NCI-H187 (cell line): ENCODE data around the gene MUC21.

Experiments
- DNase-seq, 2 experiments: peaks; one replicate each; lab custom pipeline; 2025; lab: John Stamatoyannopoulos, UW

Gene MUC21

GRCh38 chr6:30983439-30983838, at the start of gene MUC21:
Gene MUC21, plus strand, starts transcription at chr6:30983718. Its CDS starts 241 bp downstream, at chr6:30983959.
- DNase-seq, result no peak

DNA sequence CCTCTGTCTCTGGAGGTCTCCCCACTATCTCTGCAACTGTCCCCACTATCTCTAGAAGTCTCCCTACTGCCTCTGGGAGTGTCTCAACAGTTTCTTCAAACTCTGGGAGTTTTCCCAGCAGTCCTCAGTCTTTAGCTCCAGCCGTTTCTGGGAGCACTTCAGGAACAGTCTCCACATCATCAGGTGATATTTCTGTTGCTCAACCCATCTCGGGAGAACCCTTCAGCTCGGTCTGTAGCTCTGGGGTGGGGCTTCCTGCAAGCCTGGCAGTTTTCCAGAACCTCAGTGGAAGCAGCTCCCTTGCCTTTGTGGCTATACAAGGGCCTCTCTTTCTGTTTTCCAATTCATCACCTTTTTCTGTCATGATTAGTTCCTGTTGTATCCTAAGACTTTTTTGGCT, 48.5 kb upstream of the MUC21 start:
- DNase-seq, result no peak

DNA sequence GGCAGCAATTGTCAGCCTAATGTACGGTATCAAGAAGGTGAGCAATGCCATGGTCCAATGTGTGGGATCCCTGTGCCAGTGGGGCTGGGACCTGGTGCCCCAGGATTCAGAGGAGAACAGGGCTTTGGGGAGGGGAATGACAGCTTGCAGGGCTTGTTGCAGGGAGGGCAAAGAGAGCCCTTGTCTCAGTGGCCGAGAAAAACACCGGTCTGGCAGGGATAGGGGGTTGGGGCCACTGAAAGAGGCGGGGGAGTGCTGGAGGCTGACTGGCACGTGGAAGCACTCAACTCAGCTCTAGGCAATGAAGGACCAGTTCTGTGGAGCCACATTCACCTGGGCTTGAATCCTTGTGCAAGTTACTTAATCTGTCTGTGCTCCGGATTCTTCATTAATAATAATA, 46.3 kb upstream of the MUC21 start:
- DNase-seq, result no peak

DNA sequence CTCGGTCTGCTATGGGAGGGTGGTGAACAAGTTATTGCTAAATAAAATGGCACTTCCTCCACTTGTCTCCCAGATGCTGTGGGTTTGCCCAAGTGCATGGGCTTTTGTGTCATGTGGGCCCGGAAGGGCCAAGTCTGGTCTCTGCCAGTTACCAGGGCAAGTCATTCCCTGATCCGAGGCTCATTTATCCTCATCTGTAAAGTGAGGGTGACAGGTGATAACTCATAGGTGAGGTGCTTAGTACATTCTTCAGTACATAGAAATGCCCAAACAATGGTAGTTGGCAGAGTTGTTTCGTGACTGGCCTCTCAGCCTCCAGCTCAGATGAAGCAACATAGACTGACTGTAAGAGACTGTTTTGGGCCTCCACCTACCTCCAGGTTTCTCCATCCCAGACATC, 44.8 kb upstream of the MUC21 start:
- DNase-seq, result no peak

DNA sequence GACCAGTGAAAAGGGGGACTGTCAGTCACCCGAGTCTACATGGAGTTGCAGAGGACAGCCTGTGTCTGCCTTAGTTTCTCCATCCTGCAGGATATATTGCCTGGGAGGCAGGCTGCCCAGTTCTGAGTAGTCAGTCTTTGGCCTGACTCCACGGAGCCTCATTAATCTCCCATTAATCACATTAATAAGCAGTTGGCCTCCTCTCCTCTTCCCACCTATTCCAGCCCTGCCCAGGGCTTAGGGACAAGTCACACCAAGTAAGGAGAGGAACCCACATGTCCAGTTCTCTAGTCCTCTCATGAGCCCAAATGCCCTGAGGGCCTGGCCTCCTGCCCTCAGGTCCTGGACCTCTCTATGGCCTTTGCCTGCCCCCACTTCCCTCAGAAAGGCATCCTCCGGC, 44.0 kb upstream of the MUC21 start:
- DNase-seq, result no peak

- no peak for DNase-seq
Measured at GRCh38 chr6:30940361-30940986, 43.0 kb upstream of the MUC21 start, which contains the start of gene MUCL3. Gene MUCL3, plus strand, starts transcription at chr6:30940973. Its CDS starts 27 bp downstream, at chr6:30941000.

DNA sequence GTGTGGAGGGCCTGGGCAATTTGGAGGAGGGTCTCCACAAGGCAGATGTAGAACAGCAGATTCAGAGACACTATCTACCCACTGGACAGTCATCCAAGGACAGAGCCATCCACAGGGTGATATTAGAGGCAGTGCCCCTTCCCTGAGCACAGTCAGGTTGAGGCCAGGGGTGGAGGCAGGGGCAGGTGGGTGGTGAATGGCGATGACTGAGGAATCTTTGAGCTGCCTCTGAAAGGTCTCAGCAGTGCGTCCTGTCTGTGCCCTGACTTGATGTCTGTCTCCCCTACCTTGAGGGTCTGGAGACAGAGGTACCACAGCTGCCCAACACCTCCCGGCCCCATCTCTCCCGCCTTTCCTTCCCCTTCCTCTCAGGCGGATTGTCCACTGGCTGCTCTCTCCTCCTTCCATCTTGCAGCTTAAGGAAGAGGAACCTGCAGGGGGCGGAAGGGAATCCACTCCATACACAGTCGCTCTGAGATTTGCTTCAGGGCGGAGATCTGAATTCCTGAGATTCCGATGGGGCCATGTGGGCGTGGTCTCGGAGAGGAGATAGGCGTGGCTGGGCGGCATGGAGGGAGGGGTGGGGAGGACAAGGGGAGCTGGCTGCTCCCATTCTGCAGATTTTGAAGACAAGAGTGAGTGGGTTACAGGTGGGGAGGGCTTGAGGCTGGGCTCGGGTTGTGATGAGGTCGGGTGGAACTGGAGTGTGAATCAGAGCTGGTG, 41.0 kb upstream of the MUC21 start:
- DNase-seq, result no peak

GRCh38 chr6:30944051-30944450, 39.5 kb upstream of the MUC21 start:
- no peak for DNase-seq

- no peak for DNase-seq
Measured at GRCh38 chr6:30945281-30945680, 38.2 kb upstream of the MUC21 start.

- DNase-seq, result no peak
Measured at GRCh38 chr6:30947231-30947630, 36.3 kb upstream of the MUC21 start.

- DNase-seq, result no peak
Measured at GRCh38 chr6:30948811-30949210, 34.7 kb upstream of the MUC21 start.

- DNase-seq, result no peak
Measured at GRCh38 chr6:30951907-30952469, 31.5 kb upstream of the MUC21 start.

DNA sequence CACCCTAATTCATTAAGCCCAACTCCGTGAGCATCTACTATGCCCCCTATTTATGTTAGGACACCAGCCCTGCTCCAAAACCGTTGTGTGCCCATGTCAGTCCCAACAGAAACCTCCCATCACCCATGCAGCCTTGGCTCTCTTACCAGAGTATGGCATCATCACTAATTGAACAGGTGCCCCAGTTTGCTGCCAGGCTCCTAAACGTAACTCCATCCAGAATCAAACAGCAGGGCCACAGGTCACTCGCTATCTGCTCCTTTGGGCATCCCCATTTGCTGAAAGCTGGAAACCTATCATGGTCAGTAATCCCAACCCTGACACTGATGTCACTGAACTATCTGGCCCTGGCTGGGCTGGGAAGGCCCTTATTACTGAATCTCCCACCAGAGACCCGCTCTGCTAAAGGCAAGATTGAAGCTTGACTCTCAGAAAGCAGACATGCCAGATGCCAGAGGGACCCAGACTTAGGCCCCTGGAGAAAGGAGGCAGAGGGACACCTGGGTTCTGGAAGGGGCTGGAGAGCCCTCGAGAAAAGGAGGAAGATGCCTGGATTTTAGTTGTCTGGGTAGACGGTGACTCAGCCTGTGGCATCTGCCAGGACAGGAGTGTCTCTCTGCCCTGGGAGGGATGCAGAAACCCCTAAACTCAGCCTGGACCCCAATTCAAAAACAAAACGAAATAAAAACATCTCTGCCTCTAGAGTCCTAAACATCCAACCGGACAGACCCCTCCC, 28.7 kb upstream of the MUC21 start:
- no peak for DNase-seq

- no peak for DNase-seq
Measured at GRCh38 chr6:30955367-30956042, 28.0 kb upstream of the MUC21 start.

GRCh38 chr6:30957716-30958115, 25.8 kb upstream of the MUC21 start:
- no peak for DNase-seq

- no peak for DNase-seq
Measured at GRCh38 chr6:30960907-30961673, 22.4 kb upstream of the MUC21 start.

- DNase-seq, result no peak
Measured at GRCh38 chr6:30962716-30963115, 20.8 kb upstream of the MUC21 start.

- DNase-seq, result no peak
Measured at GRCh38 chr6:30963641-30964040, 19.9 kb upstream of the MUC21 start.

DNA sequence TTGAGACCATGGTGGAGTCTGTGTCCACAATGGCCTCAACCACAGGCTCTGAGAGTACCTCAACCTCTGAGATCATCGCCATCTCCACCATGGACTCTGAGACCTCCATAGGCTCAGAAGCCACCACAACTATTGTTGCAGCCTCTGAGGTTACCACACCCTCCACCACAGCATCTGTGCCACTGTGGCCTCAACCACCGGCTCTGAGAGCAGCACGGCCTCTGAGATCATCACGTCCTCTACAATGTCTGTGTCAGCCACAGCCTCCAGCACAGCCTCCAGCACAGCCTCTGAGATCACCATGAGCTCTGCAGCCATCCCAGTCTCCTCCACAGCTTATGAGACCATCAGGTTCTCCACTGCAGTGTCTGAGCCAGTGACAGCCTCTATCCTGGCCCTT, 19.4 kb upstream of the MUC21 start:
- DNase-seq, result no peak

GRCh38 chr6:30965140-30965601, 18.3 kb upstream of the MUC21 start:
- no peak for DNase-seq

GRCh38 chr6:30966154-30966553, 17.4 kb upstream of the MUC21 start:
- DNase-seq, result no peak
